DOHH2 (cell line): ENCODE data around the gene TAAR8.

Experiments used
- H3F3A ChIP-seq: fragments of 200-600 bp; sonication (generic), shearing (Covaris generic); 2 replicates; pipeline ENCODE4 v1.6.0; 2016; ENCODE audit warnings: antibody characterized with exemption, mild to moderate bottlenecking; ENCODE audit not compliant: control insufficient read depth, insufficient read depth
- H3K27ac ChIP-seq: fragments of 200-600 bp; sonication (generic); 2 replicates; pipeline ENCODE4 v1.5.1; 2014; ENCODE audit warnings: low read depth, mild to moderate bottlenecking, low read length, moderate library complexity
- H3K27me3 ChIP-seq: fragments of 200-600 bp; sonication (generic); 2 replicates; pipeline ENCODE4 v1.6.1; 2014; ENCODE audit warnings: mild to moderate bottlenecking, low read length, mixed read lengths; ENCODE audit not compliant: control insufficient read depth
- H3K36me3 ChIP-seq: fragments of 200-600 bp; sonication (generic); 2 replicates; pipeline ENCODE4 v1.6.1; 2014; ENCODE audit warnings: mild to moderate bottlenecking, low read length, moderate library complexity, mixed read lengths; ENCODE audit not compliant: control insufficient read depth
- H3K4me1 ChIP-seq: fragments of 200-600 bp; sonication (generic); 2 replicates; pipeline ENCODE4 v1.6.1; 2014; ENCODE audit warnings: mild to moderate bottlenecking, low read length, mixed read lengths; ENCODE audit not compliant: control insufficient read depth
- H3K4me2 ChIP-seq: fragments of 200-600 bp; sonication (generic); 2 replicates; pipeline ENCODE4 v1.6.0; 2014; ENCODE audit warnings: mild to moderate bottlenecking, low read length, moderate library complexity
- H3K4me3 ChIP-seq: fragments of 200-600 bp; sonication (generic); 2 replicates; pipeline ENCODE4 v1.5.1; 2014; ENCODE audit warnings: mild to moderate bottlenecking, low read length, mixed read lengths
- H3K79me2 ChIP-seq: fragments of 200-600 bp; sonication (generic); 2 replicates; pipeline ENCODE4 v1.6.1; 2014; ENCODE audit warnings: mild to moderate bottlenecking, low read length, mixed read lengths; ENCODE audit not compliant: control insufficient read depth
- H3K9me2 ChIP-seq: fragments of 200-600 bp; sonication (generic); replicated peaks from 2 replicates; pipeline ENCODE4 v1.6.1; 2014; ENCODE audit warnings: mild to moderate bottlenecking, low read length, mixed read lengths; ENCODE audit not compliant: control insufficient read depth
- H3K9me3 ChIP-seq: fragments of 200-600 bp; sonication (generic); 2 replicates; pipeline ENCODE4 v1.6.1; 2014; ENCODE audit warnings: antibody characterized with exemption, low read length, mixed read lengths; ENCODE audit not compliant: control insufficient read depth, insufficient read depth
- H4K20me1 ChIP-seq: fragments of 200-600 bp; sonication (generic); 2 replicates; pipeline ENCODE4 v1.6.0; 2014; ENCODE audit warnings: low read depth, mild to moderate bottlenecking, antibody characterized with exemption, low read length, moderate library complexity; ENCODE audit not compliant: control insufficient read depth, insufficient read depth
- CTCF ChIP-seq: fragments of 200-600 bp; sonication (generic); IDR thresholded peaks from one replicate; pipeline ENCODE4 v1.5.1; 2014; ENCODE audit warnings: antibody characterized with exemption, mild to moderate bottlenecking, low read depth, low read length; ENCODE audit not compliant: poor library complexity, severe bottlenecking
- EZH2phosphoT487 ChIP-seq: fragments of 200-600 bp; sonication (generic); IDR thresholded peaks from 2 replicates; pipeline ENCODE4 v1.6.1; 2017; ENCODE audit warnings: borderline replicate concordance, mild to moderate bottlenecking, antibody characterized with exemption, low read length, moderate library complexity, mixed read lengths

TAAR8 gene

GRCh38 chr6:132524646-132525045 lies 27.8 kb upstream of the TAAR8 start:
- no peaks in the 10 kb centered on the region for H3F3A ChIP-seq
- H3K27me3 ChIP-seq, result no peaks in the 10 kb centered on the region
- peaks cover 26% of the 10 kb centered on the region for H3K4me1 ChIP-seq
- no peaks in the 10 kb centered on the region for H3K9me2 ChIP-seq
- no peak overlapping the region for H3K4me3 ChIP-seq
- H3K9me3 ChIP-seq, result no peaks in the 10 kb centered on the region
- no peak overlapping the region for H3K27ac ChIP-seq
- H3K79me2 ChIP-seq, result no peaks in the 10 kb centered on the region
- H3K4me2 ChIP-seq, result no peak overlapping the region
- TF ChIP-seq CTCF (no peak), EZH2phosphoT487 (no peak)
- H3K36me3 ChIP-seq, result no peaks in the 10 kb centered on the region
- H4K20me1 ChIP-seq, result no peaks in the 10 kb centered on the region

GRCh38 chr6:132525866-132526265 lies 26.6 kb upstream of the TAAR8 start:
- peaks cover 33% of the 10 kb centered on the region for H3K4me1 ChIP-seq
- no peak overlapping the region for H3K4me3 ChIP-seq
- no peaks in the 10 kb centered on the region for H3K36me3 ChIP-seq
- no peaks in the 10 kb centered on the region for H4K20me1 ChIP-seq
- no peaks in the 10 kb centered on the region for H3K27me3 ChIP-seq
- H3K79me2 ChIP-seq, result no peaks in the 10 kb centered on the region
- 0 out of 2 replicates have a peak, but pooled peaks cover under 1% of the 10 kb centered on the region for H3K9me3 ChIP-seq
- TF ChIP-seq EZH2phosphoT487 (no peak), CTCF (no peak)
- no peaks in the 10 kb centered on the region for H3F3A ChIP-seq
- no peak overlapping the region for H3K4me2 ChIP-seq
- H3K27ac ChIP-seq, result no peak overlapping the region
- H3K9me2 ChIP-seq, result no peaks in the 10 kb centered on the region

- no peak overlapping the region for H3K27ac ChIP-seq
- no peaks in the 10 kb centered on the region for H3F3A ChIP-seq
- peaks cover 33% of the 10 kb centered on the region for H3K4me1 ChIP-seq
- no peaks in the 10 kb centered on the region for H3K27me3 ChIP-seq
- H3K9me2 ChIP-seq, result no peaks in the 10 kb centered on the region
- H4K20me1 ChIP-seq, result no peaks in the 10 kb centered on the region
- H3K4me2 ChIP-seq, result no peak overlapping the region
- no peak overlapping the region for H3K4me3 ChIP-seq
- no peak for TF ChIP-seq CTCF
- no peak for TF ChIP-seq EZH2phosphoT487
- no peaks in the 10 kb centered on the region for H3K36me3 ChIP-seq
- H3K79me2 ChIP-seq, result no peaks in the 10 kb centered on the region
- 0 out of 2 replicates have a peak, but pooled peaks cover 2% of the 10 kb centered on the region for H3K9me3 ChIP-seq
Observed at GRCh38 chr6:132526461-132526860, 26.0 kb upstream of the TAAR8 start.
